HG02798 (cell line): ENCODE results near the gene TPRG1.
A peak's percentile ranks its signal among the peaks of the same experiment; 100 is the strongest.

Source experiments
- ATAC-seq: cut with Tn5 transposase; IDR thresholded peaks from one replicate; pipeline ENCODE4 v1.9.1; 2021; ENCODE audit warnings: mild to moderate bottlenecking; ENCODE audit not compliant: unreplicated experiment, poor library complexity

Gene TPRG1

DNA sequence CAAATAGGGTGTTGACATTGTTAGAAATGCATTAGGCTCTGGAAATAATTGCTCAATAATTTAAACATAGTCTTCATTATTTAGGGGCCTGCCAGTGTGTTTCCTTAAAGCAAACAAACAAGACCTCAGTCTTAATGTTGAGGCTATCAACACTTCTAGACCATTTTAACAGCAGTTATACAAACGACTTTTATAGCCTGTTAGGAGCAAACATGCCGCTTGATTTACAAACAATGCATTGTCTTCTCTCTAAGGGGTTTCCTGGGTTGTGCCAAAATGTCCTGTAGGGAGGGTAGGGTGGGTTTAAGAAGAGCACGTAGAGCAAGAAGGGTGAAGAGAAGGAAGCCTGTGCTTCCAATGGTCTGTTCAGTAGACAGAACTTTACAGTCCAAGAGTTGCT, 53.7 kb downstream of the TPRG1 start:
- no peak for ATAC-seq

DNA sequence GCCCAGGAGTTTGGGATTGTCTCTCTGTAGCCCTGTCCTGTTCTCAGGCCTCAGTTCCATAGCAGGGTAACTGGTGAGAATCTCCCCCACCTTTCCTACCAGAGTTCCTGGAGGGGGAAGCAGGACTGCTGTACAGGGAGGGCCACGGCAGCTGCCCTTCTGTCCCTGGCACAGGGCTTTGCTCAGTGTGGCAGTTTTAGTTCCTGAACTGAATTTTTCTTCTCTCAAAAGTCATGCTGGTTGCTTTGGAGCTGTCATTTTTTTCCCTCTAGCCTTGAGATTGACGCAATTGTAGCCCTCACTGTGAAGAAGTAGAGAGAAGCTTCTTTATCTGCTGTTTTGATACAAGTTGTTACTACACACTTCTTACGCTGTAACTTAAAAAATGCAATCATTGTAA, 55.5 kb downstream of the TPRG1 start:
- ATAC-seq = no peak

DNA sequence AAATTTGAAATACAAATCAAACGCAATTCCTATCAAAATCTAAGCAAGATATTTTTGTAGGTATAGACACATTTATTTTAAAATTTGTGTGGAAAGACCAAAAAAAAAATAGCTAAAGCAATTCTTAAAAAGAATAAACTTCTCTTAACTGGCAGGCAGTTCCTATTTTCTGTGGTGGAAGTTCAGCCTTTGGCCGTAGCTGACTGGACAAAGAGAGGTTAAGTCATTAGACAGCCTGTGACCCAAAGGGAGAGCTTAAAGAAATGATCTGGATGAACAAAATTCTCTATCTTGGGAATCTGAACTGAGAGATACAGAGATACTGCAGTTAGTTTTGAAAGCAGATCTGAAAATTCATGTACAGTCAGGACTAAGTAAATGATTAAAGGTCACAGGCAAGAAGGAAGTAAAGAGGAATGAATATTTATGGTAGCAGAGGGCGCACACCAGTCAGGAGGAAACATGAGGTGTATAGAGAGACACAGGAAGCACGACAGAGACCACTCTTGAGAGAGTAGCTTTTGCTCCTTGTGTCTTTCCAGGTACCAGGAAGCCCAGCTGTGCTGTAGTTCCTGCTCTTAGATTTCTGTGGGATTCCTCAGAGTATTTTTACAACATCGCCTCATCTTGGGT, 57.5 kb downstream of the TPRG1 start:
- peak; percentile 66 for ATAC-seq

DNA sequence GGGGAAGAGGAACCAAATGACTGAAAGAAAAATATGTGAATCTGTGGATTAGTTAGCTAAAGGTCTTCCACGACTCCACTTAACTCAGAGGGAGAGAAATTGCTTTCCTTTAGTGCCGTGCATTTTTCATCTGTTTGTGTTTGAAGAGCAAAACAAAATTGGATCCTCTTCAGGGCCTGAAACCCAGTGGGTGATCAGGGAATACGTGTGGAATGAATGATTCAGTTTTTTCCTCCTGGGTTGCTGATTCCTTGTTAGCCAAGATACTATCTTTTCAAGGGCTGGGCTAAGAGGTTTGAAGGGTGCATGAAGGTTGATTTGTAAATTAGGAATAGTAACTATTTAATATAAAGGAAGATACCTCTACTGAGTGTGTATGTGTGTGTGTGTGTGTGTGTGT, 61.0 kb downstream of the TPRG1 start:
- no peak for ATAC-seq

DNA sequence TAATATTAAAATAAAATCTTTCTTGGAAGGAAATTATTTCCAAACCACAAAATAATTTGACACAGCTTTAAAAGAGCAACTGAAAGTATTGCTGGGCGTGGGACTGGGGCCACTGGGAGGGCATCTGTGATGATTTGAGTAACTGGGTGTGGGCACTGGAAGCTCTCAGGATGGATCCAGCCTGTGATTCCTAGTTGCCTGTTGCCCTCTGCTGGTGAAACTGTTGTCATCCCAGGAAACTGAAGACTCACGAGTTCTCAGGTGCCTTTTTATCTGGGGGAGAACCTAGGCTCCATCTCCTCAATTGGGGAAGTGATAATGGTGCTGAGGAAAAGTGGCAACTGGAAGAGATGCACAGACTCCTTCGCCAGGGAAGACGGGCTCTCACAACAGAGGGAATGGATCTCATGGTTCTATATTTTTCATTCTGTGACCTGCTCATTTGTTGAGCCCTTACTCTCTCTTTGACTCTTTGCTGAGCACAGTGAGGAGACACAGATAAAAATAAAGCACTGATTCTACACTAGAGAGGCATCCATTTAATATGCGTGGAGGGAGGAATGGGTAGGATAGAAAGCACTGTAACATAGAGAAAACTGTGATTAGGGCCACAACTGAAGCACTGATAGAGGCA, 61.6 kb downstream of the TPRG1 start:
- no peak for ATAC-seq

DNA sequence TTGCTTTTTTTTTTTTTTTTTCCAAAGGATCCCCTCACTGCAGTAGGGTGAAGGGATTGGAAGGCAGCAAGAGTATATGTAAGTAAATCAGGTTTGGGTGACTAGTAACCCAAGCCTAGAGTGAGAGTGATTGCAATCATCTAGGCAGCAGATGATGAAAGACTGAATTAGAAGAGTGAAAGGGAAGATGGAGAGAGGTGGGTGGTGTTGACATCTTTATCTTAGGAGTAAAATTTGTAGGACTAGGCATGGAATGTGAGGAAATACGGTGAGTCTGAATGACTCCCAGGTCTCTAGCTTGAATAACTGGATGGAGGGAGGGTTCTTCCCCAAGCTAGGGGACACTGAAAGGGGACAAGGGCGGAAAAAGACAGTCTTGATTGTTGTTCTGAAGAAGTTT, 63.4 kb downstream of the TPRG1 start:
- no peak for ATAC-seq

DNA sequence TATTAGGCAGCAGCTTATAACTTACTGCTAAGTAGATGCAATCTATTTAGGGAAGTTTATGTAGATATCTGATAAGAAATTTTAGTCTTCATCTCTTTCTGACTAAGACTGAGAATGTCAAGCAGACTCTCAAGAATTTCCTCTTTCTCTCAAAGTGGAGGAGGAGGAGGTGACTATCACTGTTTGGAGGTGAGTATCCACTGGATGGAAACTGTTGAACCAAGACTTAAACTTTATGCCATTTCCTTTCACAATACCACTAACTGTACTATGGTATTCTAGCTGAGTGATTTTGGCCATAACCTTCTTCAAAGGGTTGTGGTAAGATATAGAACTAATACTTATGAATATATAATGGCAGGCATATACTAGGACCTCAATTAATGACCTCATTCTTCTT, 64.6 kb downstream of the TPRG1 start:
- no peak for ATAC-seq

DNA sequence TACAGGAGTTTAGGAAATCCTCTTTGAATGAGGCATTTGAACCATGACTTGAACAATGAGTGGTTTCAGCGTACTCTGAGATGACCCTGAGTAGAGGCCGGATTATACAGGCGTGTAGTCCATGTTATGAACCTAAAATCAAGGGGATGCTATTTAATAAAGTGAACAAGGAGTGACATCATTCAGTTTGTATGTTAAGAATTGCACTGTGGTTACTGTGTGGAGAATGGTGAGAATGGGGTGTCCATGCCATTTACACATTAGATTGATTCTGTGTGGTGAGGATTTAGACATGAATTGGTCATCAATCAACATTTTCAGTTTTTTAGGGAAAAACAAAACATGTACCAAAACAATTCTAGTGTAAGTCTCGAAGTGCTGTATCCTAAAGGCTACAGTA, 65.8 kb downstream of the TPRG1 start:
- ATAC-seq = no peak

DNA sequence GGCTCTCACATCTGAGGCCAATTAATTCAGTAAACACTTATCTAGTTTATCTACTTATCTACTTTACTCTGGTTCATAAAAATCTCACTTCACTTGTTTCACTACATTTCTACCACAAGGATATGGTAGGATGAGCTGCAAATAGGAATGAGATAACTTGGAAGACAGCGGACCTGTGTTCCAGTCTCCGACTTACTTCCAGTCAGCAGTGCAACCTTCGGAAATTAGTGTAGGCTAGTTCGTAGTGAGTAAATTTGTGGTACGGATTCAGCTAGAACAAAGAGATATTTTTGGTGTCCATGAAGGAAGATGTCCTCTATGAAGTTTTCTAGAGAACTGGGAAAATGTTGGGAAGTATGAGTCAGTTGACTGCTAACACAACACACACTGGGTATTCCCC, 66.3 kb downstream of the TPRG1 start:
- ATAC-seq = no peak

DNA sequence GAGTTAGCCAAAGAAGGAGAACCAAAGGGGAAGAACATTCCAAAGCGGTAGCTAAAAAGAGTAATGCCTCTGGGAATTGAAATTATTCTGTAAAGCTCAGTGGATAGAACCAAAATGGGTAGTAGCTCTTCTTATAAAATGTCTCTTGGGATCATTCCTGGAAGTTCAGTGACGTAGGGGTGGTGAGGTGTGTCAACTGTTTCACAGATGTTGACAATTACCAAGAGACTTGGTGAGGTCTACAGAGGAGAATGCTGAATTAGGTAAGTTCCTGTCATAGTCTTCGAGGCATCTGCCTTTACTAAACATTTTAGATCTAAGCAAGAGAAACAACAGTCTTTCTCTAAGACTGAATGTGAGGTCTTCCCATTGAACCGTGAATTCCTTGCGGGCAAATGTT, 67.8 kb downstream of the TPRG1 start:
- ATAC-seq = no peak

DNA sequence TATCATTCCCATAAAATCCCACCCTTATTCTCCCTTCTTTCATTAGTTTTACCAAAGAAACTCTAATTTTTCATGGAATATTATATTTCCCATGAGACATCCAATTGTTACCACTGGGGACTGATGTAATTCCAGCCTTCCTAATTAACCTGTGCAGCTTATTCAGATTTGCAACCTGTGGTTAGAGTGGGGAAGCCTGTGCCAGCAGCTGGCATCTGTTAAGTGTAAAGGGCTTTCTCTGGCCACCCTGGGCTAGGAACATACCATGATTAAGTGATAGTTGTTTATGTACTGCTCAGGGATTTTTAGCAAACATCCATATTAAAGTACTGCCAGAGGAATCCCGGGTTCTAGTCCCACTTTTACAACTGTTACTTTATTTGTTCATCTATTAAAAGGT, 78.2 kb downstream of the TPRG1 start:
- no peak for ATAC-seq

DNA sequence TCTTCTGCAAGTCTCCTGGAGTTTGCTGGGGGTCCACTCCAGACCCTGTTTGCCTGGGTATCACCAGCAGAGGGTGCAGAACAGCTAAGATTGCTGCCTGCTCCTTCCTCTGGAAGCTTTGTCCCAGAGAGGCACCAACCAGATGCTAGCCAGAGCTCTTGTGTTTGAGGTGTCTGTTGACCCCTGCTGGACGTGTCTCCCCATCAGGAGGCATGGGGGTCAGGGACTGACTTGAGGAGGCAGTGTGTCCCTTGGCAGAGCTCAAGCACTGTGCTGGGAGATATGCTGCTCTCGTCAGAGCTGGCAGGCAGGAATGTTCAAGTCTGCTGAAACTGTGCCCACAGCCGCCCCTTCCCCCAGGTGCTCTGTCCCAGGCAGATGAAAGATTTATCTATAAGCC, 86.5 kb downstream of the TPRG1 start:
- ATAC-seq = no peak

DNA sequence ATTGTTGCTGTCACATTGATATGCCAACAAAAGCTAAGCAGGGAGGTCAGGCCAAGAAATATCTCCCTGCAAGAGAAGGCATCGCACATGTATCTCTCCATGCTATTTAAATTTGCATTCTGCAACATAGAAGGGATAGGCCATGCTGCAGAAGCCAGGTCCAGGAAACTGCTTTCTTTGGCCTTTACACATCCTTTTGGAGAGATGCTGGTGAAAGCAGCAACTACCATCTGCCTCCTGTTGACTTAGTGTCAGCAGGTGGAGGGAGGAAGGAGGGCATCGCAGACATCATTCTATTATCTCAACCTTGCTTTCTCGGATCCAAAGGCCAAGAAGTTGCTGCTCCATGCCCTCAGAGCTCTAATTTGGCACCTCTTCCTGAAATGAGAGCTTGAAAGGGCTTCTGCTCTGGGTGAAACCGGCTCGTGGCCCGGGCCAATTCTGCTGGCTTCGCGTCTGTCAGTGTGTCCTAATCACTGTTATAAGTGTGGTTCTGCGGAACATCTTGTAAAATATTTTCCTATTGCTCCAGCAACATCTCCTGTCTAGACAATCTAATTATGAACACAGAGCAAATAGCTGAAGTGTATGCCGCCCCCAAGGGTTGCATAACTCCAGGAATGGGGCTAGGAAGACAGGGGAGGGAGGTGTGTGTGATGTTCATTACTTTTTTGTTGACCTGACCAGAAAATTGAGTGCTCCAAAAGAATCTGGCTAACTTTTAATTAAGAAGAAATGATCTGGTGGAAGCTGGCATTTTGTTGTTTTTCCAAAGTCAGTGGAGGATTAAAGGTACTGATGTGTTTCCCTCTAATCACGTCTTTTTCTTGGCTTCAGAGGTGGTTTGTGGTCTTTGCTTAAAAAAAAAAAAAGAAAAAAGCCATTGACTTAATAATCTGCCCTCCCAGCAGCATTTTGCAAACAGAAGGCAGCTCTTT, 89.1 kb downstream of the TPRG1 start:
- no peak for ATAC-seq

DNA sequence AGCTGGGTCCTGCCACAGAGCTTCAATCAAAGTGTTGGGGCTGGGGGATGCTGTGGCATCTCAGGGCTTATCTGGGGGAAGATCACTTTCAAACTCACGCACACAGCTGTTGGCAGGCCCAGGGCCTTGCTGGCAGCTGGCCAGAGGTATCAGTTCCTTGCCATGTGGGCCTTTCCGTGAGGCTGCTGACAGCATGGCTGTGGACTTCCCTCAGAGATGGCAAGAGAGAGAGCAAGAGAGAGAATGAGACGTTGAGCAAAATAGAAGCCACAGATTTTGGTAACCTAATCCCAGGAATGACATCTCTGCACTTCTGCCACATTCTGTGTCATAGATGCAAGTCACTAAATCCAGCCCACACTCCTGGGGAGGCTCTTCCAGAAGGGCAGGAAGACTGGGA, 91.0 kb downstream of the TPRG1 start:
- peak; percentile 75 for ATAC-seq

DNA sequence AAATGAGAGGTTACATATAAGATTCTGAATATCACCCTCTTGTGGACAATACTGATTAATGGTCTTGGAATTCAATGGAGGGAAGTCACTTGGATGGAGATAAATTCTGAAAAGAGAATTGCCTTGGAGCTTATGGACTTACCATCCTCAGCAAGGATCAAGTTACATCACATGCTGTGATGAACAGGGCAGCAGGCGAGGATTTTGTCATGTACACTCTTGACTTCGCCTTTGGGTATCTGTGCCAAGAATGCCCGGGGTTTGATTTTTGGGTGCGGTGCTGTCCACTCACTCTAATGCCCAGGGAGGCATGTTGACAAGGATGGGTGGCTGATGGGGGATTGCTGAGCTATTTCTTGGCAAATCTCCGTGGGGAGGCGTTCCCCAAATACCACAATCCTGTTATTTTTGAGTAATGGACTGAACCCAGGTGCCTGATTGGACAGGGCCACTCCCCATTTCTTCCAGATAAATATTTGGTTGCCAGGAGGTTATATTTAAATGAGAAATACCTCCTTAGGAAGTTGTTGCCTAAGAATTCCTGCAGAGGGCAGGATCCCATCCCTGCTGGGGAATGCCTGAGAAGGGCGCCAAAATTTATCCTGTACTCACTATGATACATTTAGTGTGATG, 96.3 kb downstream of the TPRG1 start:
- no peak for ATAC-seq

DNA sequence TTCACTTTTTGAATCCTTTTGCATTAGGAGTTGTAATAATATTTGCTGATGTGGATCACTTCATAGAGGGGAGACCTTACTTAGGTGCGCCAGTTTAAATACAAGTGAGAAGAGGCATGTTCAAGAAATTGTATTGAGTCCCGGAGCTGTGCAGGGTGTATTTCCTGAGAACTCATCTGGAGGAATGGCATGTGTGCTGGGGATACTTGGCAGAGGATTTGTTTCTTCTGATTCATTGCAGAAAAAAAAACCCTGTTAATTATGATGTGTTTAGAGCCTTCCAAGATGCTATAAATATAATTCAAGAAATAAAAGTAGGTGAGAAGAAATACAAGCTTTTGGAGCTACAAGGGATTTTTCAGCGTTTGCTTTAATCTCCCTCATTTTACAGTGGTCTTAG, 97.6 kb downstream of the TPRG1 start:
- no peak for ATAC-seq

DNA sequence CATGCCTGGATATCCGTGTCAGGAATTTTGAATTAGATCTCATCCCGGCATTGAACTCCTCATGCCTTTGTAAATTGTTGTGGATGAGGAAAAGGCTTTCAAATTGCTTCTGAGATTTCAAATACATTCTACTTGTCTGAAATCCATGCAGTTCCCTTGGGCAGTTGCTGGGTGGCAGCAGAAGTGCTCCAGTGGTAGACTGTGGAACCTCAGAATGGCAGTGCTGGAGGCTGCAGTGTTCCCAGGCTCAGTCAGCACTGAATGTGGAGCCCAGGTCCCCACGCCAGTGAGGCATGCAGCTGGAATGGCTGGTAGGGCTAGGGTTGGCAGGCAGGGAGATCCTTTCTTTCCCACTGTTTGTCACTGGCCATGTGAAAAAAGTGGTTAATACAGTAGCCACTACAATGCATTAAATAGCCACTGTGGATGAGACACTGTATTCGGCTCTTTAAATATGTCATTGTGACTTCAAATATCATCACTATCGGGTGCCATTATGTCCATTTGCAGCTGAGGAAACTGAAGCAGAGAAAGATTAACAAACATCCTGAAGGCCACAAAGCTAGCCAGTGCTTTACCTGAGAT, 98.6 kb downstream of the TPRG1 start:
- peak; percentile 78 for ATAC-seq

DNA sequence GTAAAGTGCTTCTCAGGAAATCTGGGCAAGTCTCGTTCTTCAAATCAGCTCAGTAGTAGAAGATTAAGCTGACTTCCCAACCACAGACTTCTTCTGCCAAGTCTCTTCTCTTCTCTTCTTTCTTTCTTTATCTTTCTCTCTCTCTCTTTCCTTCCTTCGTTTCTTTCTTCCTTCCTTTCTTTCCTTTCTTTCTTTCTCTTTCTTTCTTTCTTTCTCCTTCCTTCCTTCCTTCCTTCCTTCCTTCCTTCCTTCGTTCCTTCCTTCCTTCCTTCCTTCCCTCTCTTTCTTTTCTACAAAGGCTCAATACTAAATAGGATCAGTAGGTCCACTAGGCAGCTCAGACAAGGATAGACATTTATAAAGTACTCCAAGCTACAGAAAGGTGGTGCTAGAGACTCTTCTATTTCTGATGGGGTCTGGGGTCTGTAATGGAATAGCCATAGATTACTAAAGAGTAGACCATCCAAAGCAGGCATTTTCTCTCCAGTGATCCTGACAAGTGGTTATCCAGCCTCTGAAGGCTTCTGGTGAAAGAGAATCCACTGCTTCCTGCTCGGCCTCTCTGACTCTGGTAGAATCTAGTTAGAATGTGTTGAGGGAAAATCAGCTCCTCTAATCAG, 100.8 kb downstream of the TPRG1 start:
- ATAC-seq = peak; percentile 34

DNA sequence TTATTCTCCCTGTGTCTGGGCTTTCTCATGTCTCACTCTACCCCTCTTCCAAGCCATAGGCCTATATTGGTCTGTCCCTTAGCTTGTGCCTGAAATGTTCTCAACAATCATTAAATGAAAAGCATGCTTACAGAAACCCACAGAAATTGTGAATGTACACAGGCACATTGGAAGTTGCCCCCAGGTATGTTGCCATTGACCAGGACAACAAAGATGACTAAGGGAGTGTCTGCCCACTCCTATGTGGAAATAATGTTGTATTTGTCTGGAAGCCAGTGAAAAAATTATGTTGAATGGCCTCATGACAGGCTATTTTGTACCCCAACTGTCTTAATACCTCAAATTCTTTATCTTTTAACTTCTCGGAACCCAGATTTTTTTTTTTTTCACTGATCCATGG, 102.0 kb downstream of the TPRG1 start:
- no peak for ATAC-seq

DNA sequence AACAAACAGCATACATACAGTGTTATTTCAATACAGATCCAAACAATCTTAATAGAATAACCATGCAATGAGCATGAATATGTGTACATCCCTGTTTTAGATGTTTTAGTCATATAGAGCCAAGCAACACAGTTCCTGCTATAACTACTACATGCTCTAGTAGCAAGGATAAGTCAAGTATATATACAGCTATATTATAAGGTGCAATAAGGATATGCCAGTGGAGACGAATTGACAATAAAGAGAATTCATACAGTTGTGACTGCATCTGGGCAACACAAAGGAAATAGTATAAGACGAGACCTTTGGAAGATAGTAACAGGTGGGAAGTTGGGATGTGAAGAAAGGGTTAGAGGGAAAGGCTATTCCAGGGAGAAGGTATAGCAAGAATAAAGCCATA, 103.4 kb downstream of the TPRG1 start:
- no peak for ATAC-seq
